ENCODE results near the gene ADA. TPM values are rescaled to one million over a fixed set of nuclear protein-coding genes. Genes with fewer than 3 reads are reported as not detected.

ADA gene
- polyA plus RNA-seq, 1 donor (not counting 4 experiments of a cell fraction or from before 2014, with no cell fraction given) = 21.4 TPM

DNA sequence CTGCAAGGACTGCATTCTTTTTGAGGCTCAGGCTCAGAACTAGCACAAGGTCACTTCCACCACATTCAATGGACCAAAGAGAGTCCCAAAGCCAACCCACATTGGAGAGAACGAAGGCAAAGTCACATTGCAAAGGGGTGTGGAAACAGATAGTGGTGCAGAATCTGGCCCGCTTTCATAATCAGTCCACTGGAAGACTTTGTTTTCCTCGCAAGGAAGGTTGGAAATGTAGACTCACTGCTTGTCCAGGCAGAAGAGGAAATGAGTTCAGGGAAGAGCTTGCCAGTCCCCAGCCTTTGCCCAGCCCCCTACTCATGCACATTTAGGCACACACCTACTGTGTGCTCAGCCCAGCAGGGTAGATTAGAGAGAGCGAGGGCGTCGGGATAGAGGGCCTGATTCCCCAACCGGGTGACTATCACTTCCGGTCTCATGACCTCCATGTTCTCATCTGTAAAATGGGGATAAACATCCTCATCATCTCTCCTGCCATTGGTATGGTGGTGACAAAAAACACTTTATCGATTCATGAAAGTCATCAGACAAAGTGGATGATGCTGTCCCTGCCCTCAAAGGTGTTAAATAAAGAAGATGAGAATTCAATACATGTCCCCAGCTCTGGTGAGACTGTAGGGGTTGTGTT lies 39.4 kb upstream of the ADA start:
- H3K4me3 ChIP-seq (ENCODE audit: control insufficient read depth in 2 of 3, extremely low read depth in 1 of 3, insufficient read depth in 2 of 3, low read depth in 1 of 3, low read length in 3 of 3) = no peak overlapping the region
- no peaks in the 10 kb centered on the region for H3K79me2 ChIP-seq (ENCODE audit: control insufficient read depth, insufficient read depth, low read length)
- no peak for TF ChIP-seq CTCF (optimal IDR thresholded peaks at IDR 0.05 in 1 of 3, IDR thresholded peaks at IDR 0.05 in 1 of 3, conservative IDR thresholded peaks at IDR 0.05 in 1 of 3; ENCODE audit: extremely low read depth in 1 of 3, insufficient read depth in 2 of 3, low read length in 3 of 3)
- TF ChIP-seq EZH2 (IDR thresholded peaks at IDR 0.05; ENCODE audit: low read length) = no peak
- H3K9ac ChIP-seq (ENCODE audit: control insufficient read depth, extremely low read depth, insufficient read depth, low read length) = no peak overlapping the region
- no peaks in the 10 kb centered on the region for H3K36me3 ChIP-seq (ENCODE audit: control insufficient read depth in 2 of 2, extremely low read depth in 1 of 2, insufficient read depth in 2 of 2, low read length in 2 of 2)
- H3K27ac ChIP-seq (ENCODE audit: control insufficient read depth, insufficient read depth, low read length) = no peak overlapping the region
- no peak overlapping the region for H2AFZ ChIP-seq (ENCODE audit: control insufficient read depth, low read length)
- peaks cover 6% of the 10 kb centered on the region for H3K27me3 ChIP-seq (ENCODE audit: control insufficient read depth, extremely low read depth, insufficient read depth, low read length)
- dilution Hi-C loops (cut with MboI; ENCODE audit: extremely low pct_ligation_motif_present, low sequenced_read_pairs) = no loop called here
- H4K20me1 ChIP-seq (ENCODE audit: control insufficient read depth, extremely low read depth, insufficient read depth, low read length) = no peaks in the 10 kb centered on the region
- no peak overlapping the region for H3K4me2 ChIP-seq (ENCODE audit: control insufficient read depth, extremely low read depth, insufficient read depth, low read depth, low read length)
- no peaks in the 10 kb centered on the region for H3K9me1 ChIP-seq (ENCODE audit: control insufficient read depth, extremely low read depth, insufficient read depth, low read length)
- peaks cover 10% of the 10 kb centered on the region for H3K4me1 ChIP-seq (ENCODE audit: control insufficient read depth, extremely low read depth, insufficient read depth, low read length)
- FAIRE-seq (no peak), DNase-seq (ENCODE audit: low read depth, low spot score) (no peak)
- H3K9me3 ChIP-seq (ENCODE audit: control insufficient read depth, low read depth, low read length) = no peaks in the 10 kb centered on the region

GRCh38 chr20:44689809-44690208 lies 38.3 kb upstream of the ADA start:
- peaks cover 10% of the 10 kb centered on the region for H3K4me1 ChIP-seq (ENCODE audit: control insufficient read depth, extremely low read depth, insufficient read depth, low read length)
- dilution Hi-C loops (cut with MboI; ENCODE audit: extremely low pct_ligation_motif_present, low sequenced_read_pairs) = no loop called here
- DNase-seq (ENCODE audit: low read depth, low spot score) = no peak

More at GRCh38 chr20:44689809-44690208, 38.3 kb upstream of the ADA start:
- Histone ChIP-seq H2AFZ (ENCODE audit: control insufficient read depth, low read length) (no peak overlapping the region), H3K79me2 (ENCODE audit: control insufficient read depth, insufficient read depth, low read length) (no peaks in the 10 kb centered on the region), H3K27me3 (ENCODE audit: control insufficient read depth, extremely low read depth, insufficient read depth, low read length) (peaks cover 6% of the 10 kb centered on the region), H3K9ac (ENCODE audit: control insufficient read depth, extremely low read depth, insufficient read depth, low read length) (no peak overlapping the region), H3K9me1 (ENCODE audit: control insufficient read depth, extremely low read depth, insufficient read depth, low read length) (no peaks in the 10 kb centered on the region), H3K9me3 (ENCODE audit: control insufficient read depth, low read depth, low read length) (no peaks in the 10 kb centered on the region), H3K4me3 (ENCODE audit: control insufficient read depth in 2 of 3, extremely low read depth in 1 of 3, insufficient read depth in 2 of 3, low read depth in 1 of 3, low read length in 3 of 3) (no peak overlapping the region), H3K27ac (ENCODE audit: control insufficient read depth, insufficient read depth, low read length) (no peak overlapping the region), H4K20me1 (ENCODE audit: control insufficient read depth, extremely low read depth, insufficient read depth, low read length) (no peaks in the 10 kb centered on the region), H3K36me3 (ENCODE audit: control insufficient read depth in 2 of 2, extremely low read depth in 1 of 2, insufficient read depth in 2 of 2, low read length in 2 of 2) (no peaks in the 10 kb centered on the region), H3K4me2 (ENCODE audit: control insufficient read depth, extremely low read depth, insufficient read depth, low read depth, low read length) (no peak overlapping the region)
- FAIRE-seq = no peak
- TF ChIP-seq CTCF (optimal IDR thresholded peaks at IDR 0.05 in 1 of 3, IDR thresholded peaks at IDR 0.05 in 1 of 3, conservative IDR thresholded peaks at IDR 0.05 in 1 of 3; ENCODE audit: extremely low read depth in 1 of 3, insufficient read depth in 2 of 3, low read length in 3 of 3) = no peak
- TF ChIP-seq EZH2 (IDR thresholded peaks at IDR 0.05; ENCODE audit: low read length) = no peak

Data from keratinocyte (primary cell).